Activated T-cell treated with anti-CD3 and anti-CD28 coated beads, Interleukin-2, amount 50 U/mL, for 1 hour (primary cell): ENCODE measurements around the gene ZNF546.
"Not testable (repeated sequence)": the region's sequence is repeated elsewhere in the genome, so short reads cannot be mapped to it uniquely, and the experiment has no call there.

Experiments used
- DNase-seq: peaks from one replicate; pipeline ENCODE4 v3.0.0-alpha.2; 2020

ZNF546 gene

DNA sequence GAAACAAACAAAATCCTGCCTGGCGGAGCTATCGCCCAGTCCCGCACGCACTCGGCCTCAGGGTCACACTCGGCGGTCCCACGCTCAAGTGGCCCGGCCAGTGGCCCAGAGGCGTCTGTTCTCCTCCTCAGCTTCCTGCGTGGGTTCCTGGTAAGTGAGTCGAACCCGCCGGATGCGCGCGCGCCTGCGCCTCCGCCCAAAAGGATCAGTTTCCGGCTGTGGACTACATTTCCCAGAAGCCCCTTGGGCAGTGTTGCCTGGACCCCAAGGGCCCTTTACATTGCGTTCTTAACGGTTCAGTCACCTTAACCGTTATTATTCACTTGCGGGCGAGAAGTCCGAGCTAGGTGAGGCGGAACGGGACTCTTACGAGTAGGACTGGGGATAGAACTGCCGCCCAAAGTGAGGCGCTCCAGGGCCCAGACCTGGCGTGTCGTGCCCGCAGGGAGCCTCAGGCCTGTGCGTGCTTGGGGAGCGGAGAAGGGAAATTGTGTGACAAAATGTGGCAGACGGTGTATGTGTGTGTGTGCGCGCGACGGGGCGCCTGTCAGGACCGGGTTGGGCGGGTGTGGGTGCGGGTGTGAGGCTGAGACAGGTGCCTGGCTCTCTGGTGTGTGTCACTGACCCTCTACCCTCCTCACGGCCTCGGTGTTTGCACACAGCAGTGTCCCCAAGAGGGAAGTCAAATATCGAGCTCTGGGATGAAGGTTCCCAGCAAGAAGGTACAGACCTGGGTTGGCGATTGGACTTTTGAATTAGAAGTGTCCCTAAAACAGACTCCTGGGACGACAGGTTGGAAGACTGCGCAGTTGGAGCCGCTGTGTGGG lies at the start of gene ZNF546:
Gene ZNF546, plus strand, starts transcription at position 250 of the 827 bp plus-strand sequence. CDS start 1,267 bp downstream, outside the sequence.
- DNase-seq = peak; percentile 89

GRCh38 chr19:39949026-39949747 lies 47.7 kb upstream of the ZNF546 start:
- DNase-seq = peak; percentile 15

- DNase-seq = no peak
Measured at GRCh38 chr19:39951065-39951650, 45.7 kb upstream of the ZNF546 start.

GRCh38 chr19:39951686-39952085 lies 45.2 kb upstream of the ZNF546 start:
- no peak for DNase-seq

- DNase-seq = no peak
Measured at GRCh38 chr19:39953915-39954314, 42.9 kb upstream of the ZNF546 start.

DNA sequence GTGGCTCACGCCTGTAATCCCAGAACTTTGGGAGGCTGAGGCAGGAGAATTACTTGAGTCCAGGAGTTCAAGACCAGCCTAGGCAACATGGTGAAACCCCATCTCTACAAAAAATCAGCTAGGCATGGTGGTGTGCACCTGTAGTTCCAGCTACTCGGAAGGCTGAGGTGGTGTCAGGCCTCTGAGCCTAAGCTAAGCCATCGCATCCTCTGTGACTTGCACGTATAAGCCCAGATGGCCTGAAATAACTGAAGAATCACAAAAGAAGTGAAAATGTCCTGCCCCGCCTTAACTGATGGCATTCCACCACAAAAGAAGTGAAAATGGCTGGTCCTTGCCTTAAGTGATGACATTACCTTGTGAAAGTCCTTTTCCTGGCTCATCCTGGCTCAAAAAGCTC lies 39.0 kb upstream of the ZNF546 start:
- peak; percentile 11 for DNase-seq

- DNase-seq = peak; percentile 28
Measured at GRCh38 chr19:39958942-39959341, 37.9 kb upstream of the ZNF546 start.

DNA sequence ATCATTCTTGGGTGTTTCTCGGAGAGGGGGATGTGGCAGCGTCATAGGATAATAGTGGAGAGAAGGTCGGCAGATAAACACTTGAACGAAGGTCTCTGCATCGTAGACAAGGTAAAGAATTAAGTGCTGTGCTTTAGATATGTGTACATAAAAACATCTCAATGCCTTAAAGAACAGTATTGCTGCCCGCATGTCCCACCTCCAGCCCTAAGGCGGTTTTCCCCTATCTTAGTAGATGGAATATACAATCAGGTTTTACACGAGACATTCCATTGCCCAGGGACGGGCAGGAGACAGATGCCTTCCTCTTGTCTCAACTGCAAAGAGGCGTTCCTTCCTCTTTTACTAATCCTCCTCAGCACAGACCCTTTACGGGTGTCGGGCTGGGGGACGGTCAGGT lies 37.5 kb upstream of the ZNF546 start:
- not testable (repeated sequence) for DNase-seq

- DNase-seq = no peak
Measured at GRCh38 chr19:39963898-39964297, 33.0 kb upstream of the ZNF546 start.

DNA sequence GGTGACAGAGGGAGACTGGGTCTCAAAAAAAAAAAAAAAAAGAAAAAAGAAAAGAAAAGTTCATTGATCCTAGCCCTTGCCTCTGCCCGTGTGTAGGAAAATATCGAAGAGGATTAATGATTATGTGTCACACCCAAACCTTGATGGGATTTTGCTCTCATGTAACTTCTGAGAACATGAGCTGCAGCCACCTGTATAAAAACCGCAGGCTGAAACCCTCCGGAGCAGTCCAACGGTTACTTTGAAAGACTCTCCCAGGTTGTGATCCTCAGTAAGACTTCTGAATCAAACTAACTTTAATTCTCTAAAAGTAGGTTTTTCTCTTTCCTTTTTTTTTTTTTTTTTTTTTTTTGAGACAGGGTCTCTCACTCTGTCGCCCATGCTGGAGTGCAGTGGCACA lies 30.2 kb upstream of the ZNF546 start:
- DNase-seq = no peak

DNA sequence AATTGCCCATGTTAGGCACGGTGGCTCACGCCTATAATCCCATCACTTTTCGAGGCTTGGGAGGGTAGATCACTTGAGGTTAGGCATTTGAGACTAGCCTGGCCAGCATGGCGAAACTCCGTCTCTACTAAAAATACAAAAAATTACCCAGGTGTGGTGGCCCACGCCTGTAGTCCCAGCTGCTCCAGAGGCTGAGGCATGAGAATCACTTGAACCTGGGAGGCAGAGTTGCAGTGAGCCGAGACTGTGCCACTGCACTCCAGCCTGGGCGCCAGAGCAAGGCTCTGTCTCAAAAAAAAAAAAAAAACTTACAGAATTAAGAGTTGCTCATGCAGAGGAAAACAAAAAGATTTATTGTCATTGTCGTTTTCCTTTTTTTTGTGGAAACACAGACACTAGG lies 29.3 kb upstream of the ZNF546 start:
- DNase-seq = no peak

DNA sequence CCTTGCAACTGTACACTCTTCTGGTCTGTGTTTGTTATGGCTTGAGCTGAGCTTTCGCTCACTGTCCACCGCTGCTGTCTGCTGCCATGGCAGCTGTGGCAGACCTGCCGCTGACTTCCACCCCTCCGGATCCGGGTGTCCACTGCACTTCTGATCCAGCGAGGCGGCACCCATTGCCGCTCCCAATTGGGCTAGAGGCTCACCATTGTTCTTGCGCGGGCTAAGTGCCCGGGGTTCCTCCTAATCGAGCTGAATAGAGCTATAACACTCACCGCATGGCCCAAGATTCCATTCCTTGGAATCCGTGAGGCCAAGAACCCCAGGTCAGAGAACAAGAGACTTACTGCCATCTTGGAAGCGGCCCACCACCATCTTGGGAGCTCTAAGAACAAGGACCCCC lies 28.1 kb upstream of the ZNF546 start:
- no peak for DNase-seq

DNA sequence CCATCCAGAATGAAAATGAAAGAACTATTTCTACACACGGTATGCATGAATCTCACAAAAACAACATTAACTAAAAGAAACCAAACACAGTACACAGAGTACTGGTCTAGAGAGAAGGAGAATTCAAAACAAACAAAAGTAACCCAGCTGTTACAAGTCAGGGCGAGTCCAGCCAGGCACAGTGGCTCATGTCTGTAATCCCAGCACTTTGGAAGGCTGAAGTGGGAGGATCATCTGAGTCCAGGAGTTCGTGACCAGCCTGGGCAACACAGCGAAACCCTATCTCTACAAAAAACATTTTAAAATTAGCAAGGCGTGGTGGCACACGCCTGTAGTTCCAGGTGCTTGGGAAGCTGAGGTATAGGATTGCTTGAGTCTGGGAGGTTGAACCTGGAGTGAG lies 27.6 kb upstream of the ZNF546 start:
- DNase-seq = no peak

DNA sequence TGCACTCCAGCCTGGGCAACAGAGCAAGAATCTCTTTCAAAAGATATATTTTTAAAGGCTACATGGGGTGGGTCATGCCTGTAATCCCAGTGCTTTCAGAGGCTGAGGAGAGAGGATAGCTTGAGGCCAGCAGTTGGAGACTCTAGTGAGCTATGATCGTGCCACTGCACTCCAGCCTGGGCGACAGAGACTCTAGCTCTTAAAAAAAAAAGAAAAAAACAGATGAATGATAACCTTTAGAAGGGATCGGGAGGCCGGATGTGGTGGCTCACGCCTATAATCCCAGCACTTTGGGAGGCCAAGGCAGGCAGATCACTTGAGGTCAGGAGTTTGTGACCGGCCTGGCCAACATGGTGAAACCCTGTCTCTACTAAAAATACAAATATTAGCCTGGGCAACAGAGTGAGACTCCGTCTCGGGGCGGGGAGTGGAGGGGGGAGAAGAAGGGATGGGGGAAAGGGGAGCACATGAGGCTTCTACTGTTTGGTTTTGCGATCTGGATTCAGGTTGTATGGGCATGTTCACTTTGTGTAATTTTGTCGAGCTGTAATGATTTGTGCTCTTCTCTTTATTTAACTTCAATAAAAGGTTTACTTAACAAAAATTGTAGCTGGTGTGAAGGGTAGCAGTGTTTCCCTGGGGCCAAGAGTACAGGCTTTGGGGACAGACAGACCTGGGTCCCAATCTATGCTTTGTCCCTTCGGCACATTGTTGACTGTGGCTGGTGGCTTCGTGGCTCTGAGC lies 27.0 kb upstream of the ZNF546 start:
- no peak for DNase-seq

DNA sequence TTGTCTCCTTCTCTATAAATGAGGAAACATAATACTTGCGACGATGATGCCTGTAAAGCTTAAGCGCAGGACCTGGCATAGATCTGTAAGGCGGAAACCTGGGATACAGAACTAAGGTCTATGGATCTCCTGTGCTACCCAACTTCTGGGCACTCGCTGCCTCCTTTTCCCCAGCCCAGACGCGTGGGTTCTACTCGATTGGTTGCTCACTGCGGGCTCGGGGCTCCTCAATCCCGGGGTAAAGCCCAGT lies 26.5 kb upstream of the ZNF546 start:
- no peak for DNase-seq

DNA sequence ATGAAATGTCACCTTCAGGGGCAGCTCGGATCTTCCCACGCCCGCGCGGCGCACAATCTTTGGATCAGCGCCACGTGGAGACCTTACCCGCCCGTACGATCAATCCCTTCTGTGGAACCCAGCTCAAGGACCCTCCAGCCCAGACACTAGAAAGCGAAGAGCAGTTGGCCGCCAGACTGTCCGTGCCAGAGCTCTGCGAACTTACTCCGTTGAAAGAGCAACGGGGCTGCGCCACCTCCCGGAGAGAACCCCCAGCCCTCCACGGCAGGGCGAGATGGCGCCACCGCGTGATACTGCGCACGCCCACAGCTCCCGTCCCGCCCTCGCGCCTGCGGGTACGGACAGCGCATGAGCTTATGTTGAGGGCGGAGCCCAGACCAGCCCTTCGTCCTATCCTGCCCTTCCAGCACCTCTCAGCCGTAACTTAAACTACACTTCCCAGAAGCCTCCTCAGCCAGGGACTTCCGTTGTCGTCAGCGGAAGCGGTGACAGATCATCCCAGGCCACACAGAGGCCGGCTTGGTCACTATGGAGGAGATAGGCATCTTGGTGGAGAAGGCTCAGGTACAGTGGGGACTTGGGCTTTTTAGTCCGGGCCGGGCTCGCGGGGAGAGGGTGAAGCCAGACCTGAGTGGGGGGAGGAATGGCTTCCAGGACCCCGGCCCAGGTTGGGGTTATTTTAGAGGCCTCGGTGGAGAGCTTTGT lies 26.0 kb upstream of the ZNF546 start, which contains the start of gene PSMC4:
Gene PSMC4, plus strand, starts transcription at position 491 of the 705 bp plus-strand sequence. Its CDS starts 38 bp downstream, at position 529.
- peak; percentile 99 for DNase-seq

GRCh38 chr19:39971380-39972035 lies 25.4 kb upstream of the ZNF546 start:
- no peak for DNase-seq

DNA sequence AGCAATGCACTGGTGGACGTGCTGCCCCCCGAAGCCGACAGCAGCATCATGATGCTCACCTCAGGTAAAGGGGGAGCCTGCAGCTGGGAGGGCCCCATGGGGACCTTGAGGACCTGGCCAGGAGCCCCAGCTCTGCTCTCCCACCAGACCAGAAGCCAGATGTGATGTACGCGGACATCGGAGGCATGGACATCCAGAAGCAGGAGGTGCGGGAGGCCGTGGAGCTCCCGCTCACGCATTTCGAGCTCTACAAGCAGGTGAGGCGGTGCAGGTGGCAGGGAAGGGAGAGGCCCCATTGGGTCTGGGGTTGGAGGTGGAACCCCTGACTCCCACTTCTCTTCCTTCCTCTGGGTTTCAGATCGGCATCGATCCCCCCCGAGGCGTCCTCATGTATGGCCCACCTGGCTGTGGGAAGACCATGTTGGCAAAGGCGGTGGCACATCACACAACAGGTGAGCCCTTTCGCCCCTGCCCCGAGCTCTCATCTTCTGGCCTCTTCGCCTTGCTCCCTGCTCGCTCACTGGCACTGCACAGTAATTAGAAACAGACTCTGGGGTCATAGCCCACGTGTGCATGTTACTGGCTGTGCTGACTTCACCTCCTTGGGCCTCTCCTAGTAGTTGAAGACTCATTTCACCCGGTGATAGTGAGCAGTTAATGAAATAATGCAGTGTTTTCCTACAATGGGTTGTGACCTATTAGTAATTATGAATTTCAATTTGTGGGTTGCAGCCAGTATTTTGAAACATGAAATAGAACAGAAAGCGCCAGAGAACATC lies 22.3 kb upstream of the ZNF546 start:
- no peak for DNase-seq

DNA sequence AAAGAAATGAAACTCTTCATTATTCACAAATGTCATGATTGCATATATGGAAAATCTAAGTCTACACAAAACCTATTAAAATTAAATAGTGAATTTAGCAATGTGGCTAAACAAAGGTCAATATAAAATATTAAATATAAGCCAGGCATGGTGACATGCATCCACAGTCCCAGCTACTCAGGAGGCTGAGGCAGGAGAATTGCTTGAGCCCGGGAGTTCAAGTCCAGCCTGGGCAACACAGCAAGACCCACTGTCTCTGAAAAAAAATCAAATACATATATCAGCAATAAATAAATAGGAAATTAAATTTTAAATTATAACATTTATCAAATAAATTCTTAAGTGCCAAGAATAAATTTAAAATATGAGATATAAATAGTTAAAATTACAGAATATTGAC lies 14.0 kb upstream of the ZNF546 start:
- no peak for DNase-seq

DNA sequence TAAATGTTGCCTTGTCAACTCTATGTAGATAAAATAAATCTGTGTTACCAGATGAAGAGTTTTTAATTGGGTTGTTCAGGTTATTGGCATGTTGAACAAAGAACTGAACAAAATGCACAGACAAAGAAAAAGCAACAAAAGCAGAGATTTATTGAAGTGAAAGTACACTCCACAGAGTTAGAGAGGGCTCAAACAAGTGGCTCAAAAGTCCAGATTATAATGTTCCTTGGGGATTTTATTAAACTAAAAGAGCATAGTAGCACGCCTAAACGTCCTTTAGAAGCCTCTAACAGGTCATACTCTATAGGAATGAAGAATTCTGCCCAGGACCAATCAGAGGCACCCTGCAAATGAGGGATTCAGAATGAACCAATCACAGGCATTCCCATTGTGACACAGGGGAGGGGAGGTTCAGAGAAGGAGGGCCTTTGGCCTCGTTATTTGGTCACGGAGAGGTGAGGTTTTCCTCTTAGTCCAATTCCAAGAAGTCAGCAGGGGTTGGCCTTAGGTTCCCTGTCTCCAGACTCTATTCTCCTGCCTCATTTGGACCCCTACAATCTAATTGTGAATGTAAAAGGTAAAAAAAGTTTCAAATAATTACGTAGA lies 13.1 kb upstream of the ZNF546 start:
- no peak for DNase-seq

DNA sequence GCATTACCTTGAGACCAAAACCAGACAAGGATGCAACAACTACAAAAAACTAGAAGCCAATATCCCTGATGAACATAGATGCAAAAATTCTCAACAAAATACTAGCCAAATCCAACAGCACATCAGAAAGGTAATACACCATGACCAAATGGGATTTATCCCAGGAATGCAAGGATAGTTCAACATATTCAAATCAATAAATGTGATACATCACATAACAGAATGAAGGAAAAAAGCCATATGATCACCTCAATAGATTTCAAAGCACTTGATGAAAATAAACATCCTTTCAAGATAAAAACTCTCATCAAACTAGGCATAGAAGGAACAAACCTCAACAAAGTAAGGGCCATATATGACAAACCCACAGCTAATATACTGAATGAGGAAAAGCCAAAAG lies 10.2 kb upstream of the ZNF546 start:
- no peak for DNase-seq
